ENCODE results near the gene NREP.
"Not testable (repeated sequence)": the region's sequence is repeated elsewhere in the genome, so short reads cannot be mapped to it uniquely, and the experiment has no call there.

The NREP gene

GRCh38 chr5:111739416-111739815 is 17.6 kb downstream of the NREP start:
- no peak overlapping the region for H3K4me3 ChIP-seq (ENCODE audit: low read length)
- TF ChIP-seq ZNF274 (IDR thresholded peaks at IDR 0.05; ENCODE audit: low read depth, low read length), result no peak

DNA sequence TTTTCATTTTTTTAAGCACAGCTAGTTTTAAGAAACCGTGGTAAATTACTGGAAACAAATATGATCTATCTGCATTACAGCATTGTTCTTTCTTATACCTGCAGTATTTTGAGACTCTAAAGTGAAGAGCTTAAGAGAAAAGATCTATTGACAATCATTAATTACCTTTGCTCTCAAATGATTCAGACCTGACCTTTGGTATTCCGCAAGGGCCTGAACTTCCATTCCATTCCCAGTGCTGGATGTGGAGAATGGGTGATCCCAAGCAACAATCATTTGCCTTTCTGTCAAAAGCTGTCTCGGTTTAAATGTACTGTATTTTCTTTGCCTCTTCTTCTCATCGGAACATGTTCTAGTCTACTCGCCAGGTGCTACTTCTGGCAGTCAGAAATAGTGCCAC is 18.9 kb downstream of the NREP start:
- no peak overlapping the region for H3K4me3 ChIP-seq (ENCODE audit: low read length)
- no peak for TF ChIP-seq ZNF274 (IDR thresholded peaks at IDR 0.05; ENCODE audit: low read depth, low read length)

DNA sequence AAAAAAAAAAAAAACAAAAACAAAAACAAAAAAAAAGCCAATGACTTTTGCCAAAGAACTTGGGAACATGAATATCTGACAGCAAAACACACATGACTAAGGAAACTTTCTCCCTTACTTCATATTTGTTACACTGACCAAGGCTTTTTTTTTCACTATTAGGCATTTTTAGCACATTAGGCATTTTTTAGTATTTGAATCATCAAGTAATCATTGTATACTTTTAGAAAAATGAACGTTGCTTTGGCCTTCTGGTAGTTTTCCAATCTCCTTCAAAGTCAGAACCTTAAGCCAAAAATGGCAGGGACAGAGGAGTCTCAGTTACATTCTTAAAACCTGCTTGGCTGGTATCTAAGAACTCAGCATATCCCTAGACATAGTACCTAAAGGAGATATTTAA is 19.3 kb downstream of the NREP start:
- H3K4me3 ChIP-seq (ENCODE audit: low read length), result no peak overlapping the region

GRCh38 chr5:111735583-111736270 is 21.3 kb downstream of the NREP start:
- TF ChIP-seq ZNF274 (IDR thresholded peaks at IDR 0.05; ENCODE audit: low read depth, low read length), result no peak
- no peak overlapping the region for H3K4me3 ChIP-seq (ENCODE audit: low read length)

More for the DNA sequence above, 19.3 kb downstream of the NREP start:
- no peak for TF ChIP-seq ZNF274 (IDR thresholded peaks at IDR 0.05; ENCODE audit: low read depth, low read length)

GRCh38 chr5:111734597-111734996 is 22.4 kb downstream of the NREP start:
- no peak overlapping the region for H3K4me3 ChIP-seq (ENCODE audit: low read length)
- no peak for TF ChIP-seq ZNF274 (IDR thresholded peaks at IDR 0.05; ENCODE audit: low read depth, low read length)

- H3K4me3 ChIP-seq (ENCODE audit: low read length), result no peak overlapping the region
- TF ChIP-seq ZNF274 (IDR thresholded peaks at IDR 0.05; ENCODE audit: low read depth, low read length), result no peak
These were observed 23.0 kb downstream of the NREP start for GRCh38 chr5:111734013-111734412.

- H3K4me3 ChIP-seq (ENCODE audit: low read length), result no peak overlapping the region
- TF ChIP-seq ZNF274 (IDR thresholded peaks at IDR 0.05; ENCODE audit: low read depth, low read length), result no peak
These were observed 23.4 kb downstream of the NREP start for GRCh38 chr5:111733571-111733970.

DNA sequence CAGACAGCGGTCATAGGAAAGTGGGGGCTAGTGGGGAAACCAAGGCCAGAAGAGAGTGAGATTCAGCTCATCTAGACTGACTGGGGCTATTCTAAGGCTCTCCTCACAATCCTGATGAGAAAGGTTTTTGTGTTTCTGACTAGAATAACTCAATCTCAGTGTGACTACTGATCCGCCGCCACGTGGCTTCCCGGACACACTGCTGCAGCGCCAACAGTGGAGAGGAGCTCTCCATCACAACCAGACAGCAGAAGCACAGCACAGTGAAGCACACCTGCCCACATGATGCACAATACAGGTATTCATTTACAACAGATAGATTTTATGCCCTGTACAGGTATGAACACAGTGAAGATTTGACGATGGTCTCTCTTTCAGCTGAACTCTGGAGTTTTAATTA is 25.4 kb downstream of the NREP start:
- H3K4me3 ChIP-seq (ENCODE audit: low read length), result no peak overlapping the region
- TF ChIP-seq ZNF274 (IDR thresholded peaks at IDR 0.05; ENCODE audit: low read depth, low read length), result no peak

DNA sequence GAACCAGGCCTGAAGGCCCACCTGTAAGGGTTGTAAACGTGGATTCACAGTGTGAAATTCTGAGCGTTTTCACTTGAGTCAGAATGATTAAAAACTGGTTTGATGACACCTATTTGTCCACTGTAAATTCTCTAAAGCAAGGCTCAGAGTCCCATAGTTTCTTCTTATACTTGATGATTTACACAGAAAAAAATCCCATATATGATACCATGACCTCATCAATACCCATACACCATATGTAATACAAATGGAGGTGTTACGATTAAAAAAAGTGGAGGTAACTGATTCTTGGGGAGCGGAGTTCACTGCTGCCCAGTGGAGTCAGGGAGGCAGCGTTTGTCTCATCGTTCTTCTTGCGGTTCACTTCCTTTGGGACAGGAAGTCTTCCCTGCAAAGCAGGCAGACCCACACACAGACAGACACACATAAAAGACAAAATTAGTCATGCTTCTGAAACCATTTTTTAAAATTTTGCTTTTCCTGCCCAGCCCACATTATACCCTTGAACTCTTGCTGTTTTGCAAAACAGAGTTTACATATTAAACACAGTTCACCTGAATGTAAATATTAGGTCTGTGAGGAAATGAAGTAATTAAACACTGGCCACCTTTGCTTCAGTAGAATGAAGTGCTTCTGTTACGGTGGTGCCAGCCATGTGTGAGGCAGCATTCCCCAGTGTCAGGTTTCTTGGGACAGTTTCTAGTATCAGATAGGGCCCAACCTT is 26.2 kb downstream of the NREP start:
- no peak for TF ChIP-seq ZNF274 (IDR thresholded peaks at IDR 0.05; ENCODE audit: low read depth, low read length)

DNA sequence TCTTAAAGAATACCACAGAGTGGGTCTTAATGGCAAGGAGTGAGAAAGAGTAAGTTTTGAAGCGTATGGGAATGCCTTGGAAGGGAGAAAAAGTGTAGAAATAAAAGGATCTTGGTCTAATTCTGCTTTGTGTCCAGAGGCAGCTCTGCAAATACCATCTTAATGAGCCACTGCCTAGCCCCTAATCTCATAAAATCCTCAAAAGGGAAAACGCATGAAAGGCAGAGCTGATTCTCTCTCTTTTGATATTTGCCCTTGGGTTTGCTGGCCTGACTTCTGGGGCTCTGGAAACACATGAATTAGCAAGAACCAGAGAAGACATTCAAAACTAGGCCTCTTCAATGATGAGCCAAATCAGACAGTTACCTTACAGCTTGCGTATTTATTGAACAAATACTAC is 28.1 kb downstream of the NREP start:
- TF ChIP-seq ZNF274 (IDR thresholded peaks at IDR 0.05; ENCODE audit: low read depth, low read length), result no peak
- H3K4me3 ChIP-seq (ENCODE audit: low read length), result no peak overlapping the region

More for the DNA sequence above, 26.2 kb downstream of the NREP start:
- no peak overlapping the region for H3K4me3 ChIP-seq (ENCODE audit: low read length)

DNA sequence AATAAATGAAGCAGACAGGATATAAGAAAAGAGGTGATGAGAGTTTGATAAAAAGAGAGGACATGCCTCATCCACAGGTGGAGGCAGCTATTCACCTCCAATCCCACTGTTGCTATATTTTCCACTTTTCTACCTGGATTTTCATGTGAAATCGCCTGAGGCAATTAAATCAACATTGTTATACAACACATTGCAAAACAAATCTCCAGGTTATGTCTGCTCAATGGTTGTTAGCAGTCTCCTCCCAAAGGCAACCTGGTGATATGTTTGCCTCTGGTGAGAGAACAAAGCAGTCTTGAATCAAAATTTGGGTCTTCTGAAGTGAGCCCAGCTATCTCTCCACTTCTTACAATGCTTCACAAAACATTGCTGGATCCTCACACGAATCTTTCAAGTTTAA is 30.0 kb downstream of the NREP start:
- no peak overlapping the region for H3K4me3 ChIP-seq (ENCODE audit: low read length)
- no peak for TF ChIP-seq ZNF274 (IDR thresholded peaks at IDR 0.05; ENCODE audit: low read depth, low read length)

GRCh38 chr5:111722140-111722539 is 34.9 kb downstream of the NREP start:
- TF ChIP-seq ZNF274 (IDR thresholded peaks at IDR 0.05; ENCODE audit: low read depth, low read length), result no peak
- no peak overlapping the region for H3K4me3 ChIP-seq (ENCODE audit: low read length)

DNA sequence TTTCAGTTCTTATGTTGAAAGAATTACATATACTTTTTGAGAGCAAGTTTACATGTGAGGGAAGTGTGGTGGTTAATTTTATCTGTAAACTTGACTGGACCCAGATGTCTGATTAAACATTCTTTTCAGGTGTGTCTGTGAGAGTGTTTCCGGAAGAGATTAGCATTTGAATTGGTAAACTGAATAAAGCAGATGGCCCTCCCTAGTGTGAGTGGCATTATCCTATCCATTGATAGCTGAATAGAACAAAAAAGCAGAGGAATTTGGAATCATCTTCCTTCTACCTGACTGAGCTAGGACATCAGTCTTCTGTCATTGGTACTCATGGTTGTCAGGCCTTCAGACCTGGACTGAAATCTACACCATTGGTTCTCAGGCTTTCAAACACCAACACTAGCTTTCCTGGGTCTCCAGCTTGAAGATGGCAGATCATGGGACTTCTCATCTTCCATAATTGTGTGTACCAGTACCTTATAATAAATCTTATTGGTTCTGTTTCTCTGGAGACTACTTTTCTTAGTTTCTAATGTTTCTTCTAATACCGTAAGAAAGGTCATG is 36.6 kb downstream of the NREP start:
- no peak overlapping the region for H3K4me3 ChIP-seq (ENCODE audit: low read length)

DNA sequence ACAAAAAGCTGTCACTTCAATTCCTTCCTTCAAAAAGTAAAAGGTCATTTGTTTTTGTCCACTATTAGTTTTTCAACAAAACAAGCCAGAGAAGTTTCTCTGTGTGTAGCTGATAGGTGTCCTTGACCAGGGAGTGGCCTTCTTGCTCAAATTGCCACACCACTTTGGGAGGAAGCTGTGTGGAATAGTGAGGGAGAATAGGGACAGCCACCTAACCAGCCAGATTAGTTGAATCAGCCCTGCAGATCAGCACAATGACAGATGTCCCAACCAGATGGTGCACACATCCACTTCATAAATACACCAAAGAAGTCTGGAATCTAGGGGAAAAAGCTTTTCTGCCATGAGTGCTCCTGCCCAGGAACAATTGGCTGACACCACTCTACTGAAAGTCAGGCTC is 37.2 kb downstream of the NREP start:
- no peak for TF ChIP-seq ZNF274 (IDR thresholded peaks at IDR 0.05; ENCODE audit: low read depth, low read length)

More for the DNA sequence above, 36.6 kb downstream of the NREP start:
- no peak for TF ChIP-seq ZNF274 (IDR thresholded peaks at IDR 0.05; ENCODE audit: low read depth, low read length)

GRCh38 chr5:111716789-111717188 is 40.2 kb downstream of the NREP start:
- not testable (repeated sequence) for H3K4me3 ChIP-seq (ENCODE audit: low read length)

More for the DNA sequence above, 37.2 kb downstream of the NREP start:
- no peak overlapping the region for H3K4me3 ChIP-seq (ENCODE audit: low read length)
